Lung (tissue), 16 donors: Measurements from ENCODE around the gene SEC11C. TPM values are rescaled to one million over a fixed set of nuclear protein-coding genes. Genes with fewer than 3 reads are reported as not detected.

Experiments used
- ATAC-seq: fragments of 200-7000 bp; cut with Tn5 transposase; one replicate; pipeline ENCODE4 v1.9.1; 2020; ENCODE audit warnings: moderate number of reproducible peaks; ENCODE audit not compliant: insufficient read depth, low FRiP score
- DNase-seq, 3 donors: peaks; one replicate each; pipeline ENCODE4 v3.0.0-alpha.2; 2013 to 2017
- H3K27ac ChIP-seq, 2 donors: one replicate each; pipeline ENCODE4 v1.5.1; 2013; ENCODE audit warnings: mild to moderate bottlenecking in 2 of 2, moderate library complexity in 2 of 2, control low read depth in 1 of 2, inconsistent platforms in 1 of 2, low read depth in 1 of 2, low read length in 1 of 2
- H3K27me3 ChIP-seq, 3 donors: one replicate each; pipeline ENCODE4 v1.5.1; 2013; ENCODE audit warnings: low read length in 2 of 3; ENCODE audit not compliant: control insufficient read depth in 3 of 3, insufficient read depth in 3 of 3
- H3K36me3 ChIP-seq, 4 donors: one replicate each; pipeline ENCODE4 v1.5.1; 2013; ENCODE audit warnings: low read length in 4 of 4, mild to moderate bottlenecking in 1 of 4, moderate library complexity in 1 of 4; ENCODE audit not compliant: control insufficient read depth in 4 of 4, insufficient read depth in 4 of 4
- H3K4me1 ChIP-seq, 5 donors: one replicate each; pipeline ENCODE4 v1.5.1; 2013; ENCODE audit warnings: low read length in 5 of 5, mild to moderate bottlenecking in 2 of 5, moderate library complexity in 1 of 5; ENCODE audit not compliant: control insufficient read depth in 5 of 5, insufficient read depth in 5 of 5
- H3K4me3 ChIP-seq: one replicate; pipeline ENCODE4 v1.5.1; 2013; ENCODE audit warnings: mild to moderate bottlenecking, control low read depth, moderate library complexity
- H3K9ac ChIP-seq, 2 donors: one replicate each; pipeline ENCODE4 v1.5.1; 2013; ENCODE audit warnings: low read length in 2 of 2, control low read depth in 1 of 2; ENCODE audit not compliant: insufficient read depth in 1 of 2
- H3K9me3 ChIP-seq, 4 donors: one replicate each; pipeline ENCODE4 v1.5.1; 2013; ENCODE audit warnings: low read length in 3 of 4, mild to moderate bottlenecking in 1 of 4, moderate library complexity in 1 of 4; ENCODE audit not compliant: control insufficient read depth in 4 of 4, insufficient read depth in 3 of 4
- WGBS, 2 donors: extraction: QIAGEN DNeasy Blood & Tissue Kit; methylation state at CpG; one replicate each; pipeline ENCODE4 v1.1.7; 2013; 5-methylcytosine and 5-hydroxymethylcytosine counted together
- long read RNA-seq, 5 donors: transcript quantifications; one replicate each; lab custom pipeline, GENCODE V29; 2026
- polyA plus RNA-seq, 2 donors: library from polyadenylated mRNA; stranded (reverse); fragments of 200-250 nt; gene quantifications; one replicate each; pipeline ENCODE4 v1.2.1, GENCODE V29; 2013
- total RNA-seq, 2 donors: library from RNA; depleted of rRNA in 1 of 2; stranded (reverse); fragments of >200 nt in 1 of 2; gene quantifications; one replicate each; pipeline ENCODE4 v1.2.1, GENCODE V29; 2014 to 2021
- TF ChIP-seq, protein P1 (sequence below): IDR thresholded peaks from 2 replicates; pipeline ENCODE4 v1.5.1; 2012; ENCODE audit warnings: mild to moderate bottlenecking; ENCODE audit errors: control extremely low read depth, extremely low read depth
- donor health status: control.
- donor health status: control.
- donor health status: Bipolar disorder and iron deficiency.
- donor health status: healthy.
- donor health status: DM: yes; HTN: yes; CAD: no.

Gene SEC11C
- 100 to 1,000 TPM in 1 of 2 donors, 10 to 100 TPM in 1; 42.7 to 103 TPM for total RNA-seq
- polyA plus RNA-seq, result 10 to 100 TPM; 74.3 to 93.9 TPM
- long read RNA-seq, donor 1, transcript SEC11C-204 (6 exons, 1,202 nt), result major isoform, 58 of 72 reads
- long read RNA-seq, donor 1, partial matches to known transcripts, result 5 of 72 reads
- long read RNA-seq, donor 1, other reads (novel, unspliced or antisense), result 0 of 72 reads
- long read RNA-seq, donor 2, transcript SEC11C-204 (6 exons, 1,202 nt), result major isoform, 26 of 33 reads
- long read RNA-seq, donor 2, partial matches to known transcripts, result 0 of 33 reads
- long read RNA-seq, donor 2, other reads (novel, unspliced or antisense), result 0 of 33 reads
- long read RNA-seq, donor 3, transcript SEC11C-204 (6 exons, 1,202 nt), result major isoform, 24 of 30 reads
- long read RNA-seq, donor 3, partial matches to known transcripts, result 0 of 30 reads
- long read RNA-seq, donor 3, other reads (novel, unspliced or antisense), result 0 of 30 reads
- long read RNA-seq, donor 4, transcript SEC11C-204 (6 exons, 1,202 nt), result major isoform, 26 of 38 reads
- long read RNA-seq, donor 4, partial matches to known transcripts, result 9 of 38 reads
- long read RNA-seq, donor 4, other reads (novel, unspliced or antisense), result 0 of 38 reads
- long read RNA-seq, donor 5, transcript SEC11C-204 (6 exons, 1,202 nt), result major isoform, 64 of 86 reads
- long read RNA-seq, donor 5, partial matches to known transcripts, result 10 of 86 reads
- long read RNA-seq, donor 5, other reads (novel, unspliced or antisense), result 0 of 86 reads

DNA sequence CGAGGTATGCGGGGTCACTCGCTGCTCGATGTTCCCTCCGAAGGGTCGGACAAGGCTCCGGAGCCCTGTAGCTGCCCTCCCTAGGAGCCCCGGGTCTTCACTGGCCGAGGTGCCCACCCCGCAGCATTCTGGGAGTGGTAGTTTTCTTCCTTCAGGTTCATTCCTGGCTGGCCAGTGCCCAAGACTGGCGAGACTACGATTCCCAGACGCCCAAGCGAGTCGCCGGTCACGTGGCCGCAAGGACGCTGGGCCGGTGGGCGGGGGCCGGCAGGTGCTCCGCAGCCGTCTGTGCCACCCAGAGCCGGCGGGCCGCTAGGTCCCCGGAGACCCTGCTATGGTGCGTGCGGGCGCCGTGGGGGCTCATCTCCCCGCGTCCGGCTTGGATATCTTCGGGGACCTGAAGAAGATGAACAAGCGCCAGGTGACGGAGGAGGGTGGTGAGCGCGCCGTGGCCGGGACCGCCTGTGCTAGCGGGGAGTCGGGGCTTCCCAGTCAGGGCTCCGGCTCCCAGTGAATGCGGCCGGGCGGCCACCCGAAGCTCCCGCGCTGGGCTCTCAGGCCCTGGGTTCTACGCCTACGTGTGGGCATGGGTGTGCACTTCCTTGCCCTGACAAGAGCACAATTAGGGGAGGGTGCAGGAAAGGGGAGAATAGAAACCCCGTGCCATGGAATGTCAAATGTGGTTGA, at the start of gene SEC11C:
Gene SEC11C (plus strand): TSS at position 270 of the 687 bp plus-strand sequence. CDS start 65 bp downstream, at position 335.
- ATAC-seq (peak; percentile 93), DNase-seq (peak; percentile 89 to 93 (median 92))
- Histone ChIP-seq H3K36me3 (no peaks in the 10 kb centered on the region), H3K9ac (no peak within 1 kb of the TSS), H3K9me3 (no peaks in the 10 kb centered on the region), H3K4me1 (peaks cover 0 to 14% (median 6%) of the 10 kb centered on the region in 5 donors), H3K4me3 (peak within 1 kb of the TSS; percentile 99), H3K27ac (peak within 1 kb of the TSS; percentile 86 to 98), H3K27me3 (peaks cover 0 to 29% (median 0%) of the 10 kb centered on the region in 3 donors)
- 0 to 1% methylated on average over 55 of the region's 55 CpGs for WGBS, 2 donors
- TF ChIP-seq, protein P1, sequence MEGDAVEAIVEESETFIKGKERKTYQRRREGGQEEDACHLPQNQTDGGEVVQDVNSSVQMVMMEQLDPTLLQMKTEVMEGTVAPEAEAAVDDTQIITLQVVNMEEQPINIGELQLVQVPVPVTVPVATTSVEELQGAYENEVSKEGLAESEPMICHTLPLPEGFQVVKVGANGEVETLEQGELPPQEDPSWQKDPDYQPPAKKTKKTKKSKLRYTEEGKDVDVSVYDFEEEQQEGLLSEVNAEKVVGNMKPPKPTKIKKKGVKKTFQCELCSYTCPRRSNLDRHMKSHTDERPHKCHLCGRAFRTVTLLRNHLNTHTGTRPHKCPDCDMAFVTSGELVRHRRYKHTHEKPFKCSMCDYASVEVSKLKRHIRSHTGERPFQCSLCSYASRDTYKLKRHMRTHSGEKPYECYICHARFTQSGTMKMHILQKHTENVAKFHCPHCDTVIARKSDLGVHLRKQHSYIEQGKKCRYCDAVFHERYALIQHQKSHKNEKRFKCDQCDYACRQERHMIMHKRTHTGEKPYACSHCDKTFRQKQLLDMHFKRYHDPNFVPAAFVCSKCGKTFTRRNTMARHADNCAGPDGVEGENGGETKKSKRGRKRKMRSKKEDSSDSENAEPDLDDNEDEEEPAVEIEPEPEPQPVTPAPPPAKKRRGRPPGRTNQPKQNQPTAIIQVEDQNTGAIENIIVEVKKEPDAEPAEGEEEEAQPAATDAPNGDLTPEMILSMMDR, result no peak

DNA sequence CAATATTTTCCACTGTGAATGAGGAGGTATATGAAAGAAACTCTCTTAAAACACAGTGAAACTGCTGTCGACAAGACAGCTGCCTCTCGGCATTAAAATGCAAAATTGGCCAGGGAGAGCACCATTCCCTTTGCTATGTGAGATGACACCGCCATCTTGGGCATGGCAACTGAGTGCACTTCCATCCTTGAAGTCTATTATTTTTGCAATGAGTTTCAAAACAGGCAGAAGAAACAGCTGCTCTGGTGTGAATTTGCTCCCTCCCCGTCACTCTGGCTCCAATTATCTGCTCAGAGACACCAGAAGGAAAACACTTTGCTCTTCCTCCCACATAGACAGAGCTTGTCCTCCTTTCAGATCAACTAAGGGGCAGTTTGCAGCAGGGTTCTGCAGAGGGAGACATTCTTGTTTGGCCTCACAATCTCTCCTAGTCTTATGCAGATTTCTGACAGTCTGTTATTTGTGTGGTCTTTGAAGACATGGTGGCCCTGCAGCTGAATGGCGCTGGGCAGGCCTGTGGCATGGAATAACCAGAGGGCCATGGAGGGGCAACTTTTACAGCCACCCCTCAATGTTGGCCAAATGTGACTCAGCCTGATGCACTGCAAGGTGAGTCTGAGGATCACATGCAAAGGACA, 48.6 kb upstream of the SEC11C start:
- Histone ChIP-seq H3K4me1 (no peaks in the 10 kb centered on the region), H3K9ac (no peak overlapping the region), H3K36me3 (no peaks in the 10 kb centered on the region), H3K9me3 (peaks cover 0 to 2% (median 0%) of the 10 kb centered on the region in 4 donors), H3K4me3 (no peak overlapping the region), H3K27me3 (no peaks in the 10 kb centered on the region), H3K27ac (no peak overlapping the region)
- TF ChIP-seq, protein P1, result no peak
- ATAC-seq, result no peak
- DNase-seq, result no peak
- 92 to 93% methylated on average over 5 of the region's 5 CpGs for WGBS, 2 donors

DNA sequence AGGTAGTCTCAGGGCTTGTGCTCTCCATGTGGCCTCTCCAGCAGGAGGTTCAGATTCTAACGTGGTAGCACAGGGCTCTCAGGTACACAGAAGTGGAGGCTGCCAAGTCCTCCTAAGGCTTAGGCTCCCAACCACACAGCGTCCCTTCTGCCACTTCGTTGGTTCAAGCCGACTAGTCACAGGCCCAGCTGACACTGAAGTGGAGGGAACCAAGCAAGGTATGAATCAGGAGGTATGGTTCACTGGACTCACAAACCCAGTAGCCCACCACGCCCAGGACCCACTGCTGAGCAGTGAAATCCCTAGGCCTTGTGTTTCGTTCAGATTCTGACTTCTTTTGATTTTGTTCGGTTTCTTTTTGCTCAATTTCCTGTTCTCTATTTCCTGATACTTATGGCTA, 46.0 kb upstream of the SEC11C start:
- 80 to 83% methylated on average over 7 of the region's 7 CpGs for WGBS, 2 donors
- peaks cover 0 to 2% (median 0%) of the 10 kb centered on the region in 4 donors for H3K9me3 ChIP-seq
- TF ChIP-seq, protein P1, result no peak
- no peaks in the 10 kb centered on the region for H3K4me1 ChIP-seq
- H3K27ac ChIP-seq, result no peak overlapping the region
- H3K4me3 ChIP-seq, result no peak overlapping the region
- H3K36me3 ChIP-seq, result no peaks in the 10 kb centered on the region
- no peak for DNase-seq
- H3K9ac ChIP-seq, result no peak overlapping the region
- no peak for ATAC-seq
- H3K27me3 ChIP-seq, result no peaks in the 10 kb centered on the region
